Endothelial cell of umbilical vein (primary cell): ENCODE measurements around the gene SLC9A9. TPM values are rescaled to one million over a fixed set of nuclear protein-coding genes. Genes with fewer than 3 reads are reported as not detected.

Experiments
- BruUV-seq: library from RNA; stranded (reverse); fragments of 400-500 nt; replicated peaks from 2 replicates; lab custom pipeline; 2021; lab: Mats Ljungman, UMichigan
- CTCF ChIA-PET: fragments of 300-600, 350-600 bp; sonication (Branson Sonifier 250); formaldehyde crosslinking; loops from one replicate; lab custom pipeline; 2021; ENCODE audit warnings: antibody characterized with exemption, inconsistent platforms; lab: Charles Lee
- POLR2A ChIA-PET: fragments of 300-600, 350-600 bp; sonication (Branson Sonifier 250); formaldehyde crosslinking; loops from one replicate; lab custom pipeline; 2021; ENCODE audit warnings: antibody characterized with exemption, inconsistent platforms; lab: Charles Lee
- DNase-seq: peaks from one replicate; pipeline ENCODE4 v3.0.0-alpha.2; 2011; ENCODE audit warnings: low read depth, low spot score
- FAIRE-seq: peaks from 2 replicates; lab custom pipeline; 2011; peaks lifted over from hg19 to GRCh38; lab: Jason Lieb, UNC
- H2AFZ ChIP-seq: 2 replicates; pipeline ENCODE4 v1.6.0; 2012; ENCODE audit warnings: low read depth, low read length, control low read depth, inconsistent platforms
- H3K27ac ChIP-seq: 2 replicates; pipeline ENCODE4 v1.5.1; 2011; ENCODE audit warnings: low read depth, mild to moderate bottlenecking, control low read depth, low read length, moderate library complexity; ENCODE audit not compliant: insufficient read depth
- H3K27me3 ChIP-seq, 2 experiments: 2 replicates each; pipeline versions ENCODE4 v1.6.0 to v1.6.1; 2011; ENCODE audit warnings: low read length in 2 of 2, mixed read lengths in 1 of 2; ENCODE audit not compliant: control insufficient read depth in 2 of 2, insufficient read depth in 2 of 2
- H3K36me3 ChIP-seq, 2 experiments: 2 replicates in 1 of 2; 3 replicates in 1 of 2; pipeline ENCODE4 v1.5.1; 2011; ENCODE audit warnings: low read length in 2 of 2, mild to moderate bottlenecking in 1 of 2, moderate library complexity in 1 of 2; ENCODE audit not compliant: control insufficient read depth in 2 of 2, insufficient read depth in 2 of 2; ENCODE audit errors: extremely low read depth in 1 of 2
- H3K4me1 ChIP-seq: 3 replicates; pipeline ENCODE4 v1.5.1; 2011; ENCODE audit warnings: mild to moderate bottlenecking, low read length; ENCODE audit not compliant: control insufficient read depth, insufficient read depth; ENCODE audit errors: extremely low read depth
- H3K4me2 ChIP-seq: 2 replicates; pipeline ENCODE4 v1.6.1; 2011; ENCODE audit warnings: low read length, control low read depth, mixed read lengths; ENCODE audit not compliant: insufficient read depth
- H3K4me3 ChIP-seq, 3 experiments: fragments of 200-600 bp in 1 of 3; sonication (generic), shearing (Covaris generic) in 1 of 3; replicated peaks in 1 of 3; 2 replicates each; pipeline ENCODE4 v1.5.1; 2011 to 2016; ENCODE audit warnings: control low read depth in 3 of 3, low read length in 3 of 3, mild to moderate bottlenecking in 2 of 3, inconsistent platforms in 1 of 3, low read depth in 1 of 3, moderate library complexity in 1 of 3; ENCODE audit not compliant: insufficient read depth in 1 of 3
- H3K79me2 ChIP-seq: 2 replicates; pipeline ENCODE4 v1.6.0; 2012; ENCODE audit warnings: low read length, inconsistent platforms; ENCODE audit not compliant: control insufficient read depth, insufficient read depth
- H3K9ac ChIP-seq: replicated peaks from 2 replicates; pipeline ENCODE3; 2011; ENCODE audit warnings: low read length, control low read depth; ENCODE audit not compliant: insufficient read depth; ENCODE audit errors: extremely low read depth
- H3K9me1 ChIP-seq: replicated peaks from 3 replicates; pipeline ENCODE4 v1.6.0; 2011; ENCODE audit warnings: mild to moderate bottlenecking, low read length; ENCODE audit not compliant: control insufficient read depth, insufficient read depth; ENCODE audit errors: extremely low read depth
- H3K9me3 ChIP-seq: replicated peaks from 2 replicates; pipeline ENCODE4 v1.5.1; 2012; ENCODE audit warnings: low read length, inconsistent platforms; ENCODE audit not compliant: control insufficient read depth, insufficient read depth
- H4K20me1 ChIP-seq: replicated peaks from 2 replicates; pipeline ENCODE3; 2011; ENCODE audit warnings: mild to moderate bottlenecking, low read length; ENCODE audit not compliant: control insufficient read depth, insufficient read depth; ENCODE audit errors: extremely low read depth
- CTCF ChIP-seq, 2 donors: IDR thresholded peaks; 1 replicate in 1 of 2; 2 replicates in 1 of 2; pipeline ENCODE4 v1.5.1; 2011; ENCODE audit warnings: low read length in 2 of 2, mild to moderate bottlenecking in 2 of 2, moderate library complexity in 2 of 2, control low read depth in 1 of 2, inconsistent platforms in 1 of 2, low read depth in 1 of 2; ENCODE audit not compliant: insufficient read depth in 1 of 2; ENCODE audit errors: extremely low read depth in 1 of 2
- FOS ChIP-seq: IDR thresholded peaks from 2 replicates; pipeline ENCODE4 v1.6.1; 2011; ENCODE audit warnings: mild to moderate bottlenecking, low read length, moderate library complexity, borderline replicate concordance; ENCODE audit not compliant: insufficient read depth
- dilution Hi-C: fragments of 300-500 bp; cut with MboI; formaldehyde crosslinking; loops from one replicate; pipeline ENCODE4 v1.15.0; 2019; ENCODE audit warnings: low sequenced_read_pairs; ENCODE audit not compliant: extremely low pct_ligation_motif_present
- intact Hi-C: fragments of 100-400 bp; cut with micrococcal nuclease; formaldehyde crosslinking; loops from one replicate; pipeline ENCODE4 v1.10.0; 2022
- polyA plus RNA-seq, 4 experiments: library from polyadenylated mRNA; depleted of rRNA in 3 of 4; stranded (reverse) in 3 of 4; unstranded in 1 of 4; fragments of >200 nt; gene quantifications; 2 replicates each; pipeline versions ENCODE4 v1.2.1 to v1.2.3, GENCODE V29; 2011 to 2012; ENCODE audit warnings: missing spikeins in 1 of 4
- total RNA-seq: library from RNA; stranded (reverse); gene quantifications from 2 replicates; pipeline ENCODE4 v1.2.3, GENCODE V29; 2021

Gene SLC9A9
- total and polyA plus RNA-seq, 2 donors (not counting 3 experiments of a cell fraction or from before 2014, with no cell fraction given) = 1.5 to 1.8 TPM

GRCh38 chr3:143600756-143601718 is 247.2 kb downstream of the SLC9A9 start:
- H4K20me1 ChIP-seq = no peaks in the 10 kb centered on the region
- no peaks in the 10 kb centered on the region for H3K79me2 ChIP-seq
- no peaks in the 10 kb centered on the region for H3K9me3 ChIP-seq
- no peak overlapping the region for H2AFZ ChIP-seq
- no peaks in the 10 kb centered on the region for H3K27me3 ChIP-seq
- no peak overlapping the region for H3K27ac ChIP-seq
- H3K4me3 ChIP-seq = no peak overlapping the region
- H3K4me2 ChIP-seq = peak overlapping the region; percentile 13
- dilution Hi-C loops (no loop called here), intact Hi-C loops (no loop called here)
- H3K9me1 ChIP-seq = no peaks in the 10 kb centered on the region
- no TSS peak for BruUV-seq
- H3K36me3 ChIP-seq = no peaks in the 10 kb centered on the region
- ChIA-PET POLR2A (no interaction called here), CTCF (no interaction called here)
- peaks cover 2% of the 10 kb centered on the region for H3K4me1 ChIP-seq
- FAIRE-seq = peak; percentile 63
- DNase-seq = peak; percentile 42
- no peak overlapping the region for H3K9ac ChIP-seq
- peak; percentile 24 for TF ChIP-seq FOS
- no peak for TF ChIP-seq CTCF (IDR thresholded peaks at IDR 0.05; ENCODE audit: extremely low read depth in 1 of 2, insufficient read depth in 1 of 2, low read depth in 1 of 2, low read length in 2 of 2)
